Activated CD8-positive, alpha-beta memory T cell treated with anti-CD3 and anti-CD28 coated beads for 1 hour (primary cell): ENCODE data around the gene IGF2BP1.
"Not testable (repeated sequence)": the region's sequence is repeated elsewhere in the genome, so short reads cannot be mapped to it uniquely, and the experiment has no call there.

Source experiments
- DNase-seq, 2 donors: peaks; one replicate each; pipeline ENCODE4 v3.0.0-alpha.2; 2020; ENCODE audit warnings: low read depth in 1 of 2; ENCODE audit errors: extremely low read depth in 1 of 2

The IGF2BP1 gene

DNA sequence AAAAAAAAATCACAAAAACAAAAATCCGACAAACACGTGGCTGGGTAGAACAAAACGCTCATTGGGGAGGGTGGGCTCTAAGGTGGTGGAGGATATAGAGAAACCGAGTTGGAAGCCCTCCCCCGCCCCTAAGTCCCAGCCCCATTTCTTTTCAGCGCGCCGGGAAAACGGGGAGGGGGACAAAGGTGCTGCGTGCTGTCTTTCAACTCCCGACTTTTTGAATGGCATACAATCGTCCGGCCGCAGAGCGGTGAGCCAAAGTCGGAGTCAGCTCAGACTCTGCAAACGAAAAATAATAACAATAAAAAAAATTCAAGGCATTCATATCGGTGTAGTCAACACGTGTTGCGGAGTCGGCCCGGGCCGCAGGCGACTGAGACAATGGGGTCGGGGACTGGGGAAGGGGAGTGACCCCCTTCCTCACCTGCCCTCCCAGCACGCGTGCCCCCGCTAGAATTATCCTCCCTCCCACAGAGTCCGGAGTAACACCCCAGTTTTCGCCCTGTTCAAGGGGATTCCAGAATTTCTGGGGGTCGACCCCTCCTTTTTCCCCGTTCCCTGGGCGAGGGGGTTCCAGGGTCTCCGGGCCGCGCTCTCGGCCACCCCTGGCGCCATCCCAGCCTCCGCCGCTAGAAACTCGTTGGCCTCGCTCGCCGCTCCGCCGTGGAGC lies 1.7 kb upstream of the IGF2BP1 start:
- DNase-seq, result no peak

DNA sequence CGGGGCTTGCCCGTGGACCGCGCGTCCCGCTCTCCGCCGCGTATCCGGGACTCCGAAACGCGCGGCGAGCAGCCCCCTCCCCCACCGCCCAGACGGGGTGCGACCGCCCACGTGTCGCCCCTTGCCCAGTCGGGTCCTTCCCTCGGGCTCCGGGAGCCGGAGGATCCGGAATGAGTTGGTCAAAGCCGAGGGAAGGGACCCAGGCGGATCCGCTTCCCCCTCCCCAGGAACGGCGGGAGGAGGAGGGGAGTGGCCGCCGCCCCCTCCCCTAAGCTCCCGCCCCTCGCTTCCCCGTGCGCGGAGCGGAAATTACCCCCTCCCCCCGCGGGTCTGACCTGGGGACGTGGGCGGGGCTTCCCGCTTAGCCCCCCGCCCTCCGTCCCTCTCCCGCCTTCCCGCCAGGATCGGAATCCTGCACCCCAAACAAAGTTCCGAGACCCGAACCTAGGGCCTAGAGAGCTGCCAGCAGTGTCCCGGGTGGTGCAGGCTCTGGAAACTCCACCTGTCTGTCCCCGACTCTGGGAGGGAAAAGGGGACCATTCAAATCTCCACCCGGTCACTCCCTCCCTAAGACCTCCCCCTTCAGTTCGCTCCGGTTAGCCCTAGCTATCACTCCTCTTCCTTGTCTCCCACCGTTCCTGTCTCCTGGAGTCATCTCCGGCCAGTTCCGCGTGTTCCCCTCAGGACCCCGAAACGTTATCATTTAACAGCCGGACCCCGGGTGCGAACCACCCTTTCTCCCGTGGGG lies 1.0 kb upstream of the IGF2BP1 start:
- no peak for DNase-seq

DNA sequence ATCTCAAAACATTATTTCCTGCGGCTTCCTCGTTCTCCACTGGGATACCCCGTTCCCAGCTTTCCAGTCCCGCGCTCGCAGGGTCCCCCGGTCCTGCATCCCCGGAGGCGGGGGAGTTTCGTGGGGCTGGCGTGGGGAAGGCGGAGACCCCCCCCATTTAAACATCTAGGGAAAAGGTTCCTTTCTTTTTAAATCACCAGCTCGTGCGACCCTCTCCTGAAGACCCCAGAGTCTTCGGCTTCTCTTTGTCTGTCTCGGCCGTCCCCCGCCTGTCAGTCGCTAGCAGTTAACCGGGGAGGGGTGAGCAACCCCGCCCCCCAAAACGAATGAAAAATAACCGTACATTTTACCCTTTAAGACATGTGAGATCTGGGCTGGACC lies 473 bp upstream of the IGF2BP1 start:
- DNase-seq, result no peak

DNA sequence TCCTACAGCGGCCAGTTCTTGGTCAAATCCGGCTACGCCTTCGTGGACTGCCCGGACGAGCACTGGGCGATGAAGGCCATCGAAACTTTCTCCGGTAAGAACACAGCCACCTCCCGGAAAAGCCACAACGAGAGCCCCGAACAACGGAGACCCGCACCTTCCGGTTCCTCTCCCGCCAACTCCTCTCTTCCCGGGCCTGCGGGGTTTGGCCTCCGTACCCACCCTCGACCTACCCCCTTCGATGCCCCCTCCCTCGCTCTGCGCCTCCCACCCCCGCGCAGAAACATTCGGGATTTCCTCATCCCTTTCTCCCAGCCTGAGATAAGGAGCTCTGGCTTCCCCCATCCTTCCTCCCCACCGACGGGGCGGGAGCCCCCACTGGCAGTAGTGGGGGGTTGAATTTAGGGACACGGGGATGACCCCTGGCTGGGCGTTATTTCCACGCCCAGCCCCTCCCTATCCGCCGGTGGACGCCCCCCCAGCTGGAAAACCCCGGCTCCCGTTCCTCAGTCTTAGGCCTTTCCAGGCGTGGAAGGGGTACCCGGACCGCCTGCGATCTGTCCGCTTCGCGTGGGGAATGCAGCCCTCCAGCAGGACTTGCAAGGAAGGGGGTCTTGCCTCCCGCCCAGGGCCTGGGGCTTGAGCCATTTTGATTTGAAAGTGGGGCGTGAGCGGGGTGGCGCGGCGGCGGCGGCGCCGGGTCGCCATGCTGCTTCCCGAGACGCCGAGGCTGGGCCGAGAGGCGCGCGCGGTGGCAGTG lies 822 bp downstream of the IGF2BP1 start:
- no peak for DNase-seq

DNA sequence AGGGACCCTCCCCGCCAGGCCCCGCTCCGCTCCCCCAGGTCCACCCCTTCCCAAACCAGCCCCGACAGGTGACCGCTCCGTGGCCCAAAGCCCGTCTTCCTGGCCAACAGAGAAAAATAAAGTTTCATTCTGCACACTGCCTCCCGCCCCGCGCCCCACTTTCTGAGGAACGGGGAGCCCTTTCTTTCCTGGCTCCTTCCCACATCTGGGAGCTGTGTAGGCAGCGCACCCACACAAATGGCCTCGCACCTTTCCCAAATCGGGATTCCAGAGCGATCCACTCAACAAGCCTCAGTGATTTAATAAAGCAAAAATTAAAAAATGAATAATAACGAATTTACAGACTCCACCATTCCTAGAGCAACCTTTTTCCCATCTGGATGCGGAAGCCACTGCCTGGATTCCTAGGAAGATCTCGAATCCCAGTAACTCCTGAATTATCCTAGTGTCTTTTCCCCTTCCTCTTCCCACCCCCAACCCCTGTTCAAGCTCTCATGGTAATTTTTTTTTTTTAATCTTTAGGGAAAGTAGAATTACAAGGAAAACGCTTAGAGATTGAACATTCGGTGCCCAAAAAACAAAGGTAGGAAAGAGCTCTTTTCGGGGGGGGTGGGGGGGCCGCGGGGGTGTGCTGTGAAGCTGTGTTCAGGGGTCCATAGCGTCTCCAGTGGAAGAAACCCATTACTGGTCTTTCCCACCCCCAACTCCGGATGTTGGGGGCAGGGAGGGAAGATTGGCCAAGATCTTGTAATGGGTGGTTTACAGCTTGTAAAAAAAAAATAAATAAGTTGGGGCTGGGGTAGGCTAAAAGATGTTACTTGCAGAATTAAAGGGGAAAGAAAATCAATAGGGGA lies 1.6 kb downstream of the IGF2BP1 start:
- no peak for DNase-seq

DNA sequence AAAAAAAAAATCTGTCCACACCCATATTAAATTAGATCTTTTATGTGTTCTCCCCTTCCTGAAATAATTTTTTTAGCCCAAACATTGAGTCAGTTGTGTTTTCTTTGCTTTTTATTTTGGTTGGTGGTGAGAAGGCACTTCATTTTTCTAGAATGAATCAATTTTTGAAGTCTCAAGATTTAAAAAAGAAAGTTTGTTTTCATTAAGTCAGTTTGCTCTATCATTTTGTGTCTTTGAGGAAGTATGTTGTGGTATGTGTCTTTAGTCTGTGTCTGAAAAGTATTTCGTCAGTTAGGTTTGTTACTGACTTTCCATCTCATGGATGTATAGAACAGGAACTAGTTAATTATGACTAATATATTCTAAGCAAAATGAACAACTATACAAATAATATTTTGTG lies 3.8 kb downstream of the IGF2BP1 start:
- no peak for DNase-seq

DNA sequence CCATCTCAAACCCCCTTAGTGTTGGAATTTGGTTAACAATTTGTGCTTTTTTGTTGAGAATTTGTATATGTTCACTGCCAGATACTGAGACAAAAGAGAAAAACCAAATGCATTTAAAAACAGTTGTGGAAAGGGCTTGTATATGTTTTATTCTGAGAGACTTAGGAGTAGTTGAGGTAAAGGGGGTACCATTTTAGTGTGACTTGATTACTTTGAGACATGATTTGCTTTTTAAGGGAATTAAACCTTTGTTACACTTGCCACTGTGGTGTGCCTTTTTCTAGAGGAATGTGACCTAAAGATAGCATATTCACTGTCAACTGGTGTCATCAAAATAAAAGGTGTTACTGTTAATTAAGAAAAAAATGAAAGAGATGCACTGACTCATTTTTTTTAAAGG lies 4.5 kb downstream of the IGF2BP1 start:
- DNase-seq, result no peak

DNA sequence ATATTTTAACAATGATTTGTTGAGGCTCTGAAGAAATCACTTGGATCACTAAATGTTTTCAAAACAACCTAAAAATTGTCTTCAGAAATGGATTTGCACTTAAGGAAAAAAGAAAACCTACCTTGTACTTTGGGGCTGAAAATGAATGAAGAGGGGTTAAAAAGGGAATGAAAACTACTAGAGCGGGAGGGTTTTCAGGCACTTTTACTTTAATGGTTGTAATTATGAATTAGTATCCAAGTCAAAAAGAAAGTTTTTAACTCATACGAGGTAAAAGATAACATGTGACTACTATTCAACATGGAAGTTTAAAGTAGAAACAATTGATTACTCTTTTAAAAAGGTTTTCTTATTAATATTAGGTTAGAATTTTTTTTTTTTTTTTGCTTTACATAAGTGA lies 5.1 kb downstream of the IGF2BP1 start:
- DNase-seq, result no peak

DNA sequence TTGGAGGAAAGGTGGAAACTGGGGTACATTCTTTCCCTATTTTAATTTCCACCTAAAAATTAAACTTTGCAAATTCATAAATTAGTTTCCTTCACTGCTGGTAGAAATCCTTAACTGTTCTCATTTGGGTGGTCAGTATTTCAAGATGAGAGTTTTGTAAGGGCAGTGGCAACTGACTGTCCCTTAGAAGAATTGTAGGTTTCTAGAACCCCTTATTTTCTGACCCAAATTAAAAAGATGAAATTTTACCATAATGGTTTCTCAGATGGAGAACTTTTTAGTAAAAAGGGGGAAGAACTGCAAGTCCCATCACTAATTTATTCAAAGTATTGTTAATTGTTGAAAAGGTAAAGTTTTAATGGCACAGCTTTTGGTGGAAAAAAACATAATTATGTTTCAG lies 5.6 kb downstream of the IGF2BP1 start:
- no peak for DNase-seq

DNA sequence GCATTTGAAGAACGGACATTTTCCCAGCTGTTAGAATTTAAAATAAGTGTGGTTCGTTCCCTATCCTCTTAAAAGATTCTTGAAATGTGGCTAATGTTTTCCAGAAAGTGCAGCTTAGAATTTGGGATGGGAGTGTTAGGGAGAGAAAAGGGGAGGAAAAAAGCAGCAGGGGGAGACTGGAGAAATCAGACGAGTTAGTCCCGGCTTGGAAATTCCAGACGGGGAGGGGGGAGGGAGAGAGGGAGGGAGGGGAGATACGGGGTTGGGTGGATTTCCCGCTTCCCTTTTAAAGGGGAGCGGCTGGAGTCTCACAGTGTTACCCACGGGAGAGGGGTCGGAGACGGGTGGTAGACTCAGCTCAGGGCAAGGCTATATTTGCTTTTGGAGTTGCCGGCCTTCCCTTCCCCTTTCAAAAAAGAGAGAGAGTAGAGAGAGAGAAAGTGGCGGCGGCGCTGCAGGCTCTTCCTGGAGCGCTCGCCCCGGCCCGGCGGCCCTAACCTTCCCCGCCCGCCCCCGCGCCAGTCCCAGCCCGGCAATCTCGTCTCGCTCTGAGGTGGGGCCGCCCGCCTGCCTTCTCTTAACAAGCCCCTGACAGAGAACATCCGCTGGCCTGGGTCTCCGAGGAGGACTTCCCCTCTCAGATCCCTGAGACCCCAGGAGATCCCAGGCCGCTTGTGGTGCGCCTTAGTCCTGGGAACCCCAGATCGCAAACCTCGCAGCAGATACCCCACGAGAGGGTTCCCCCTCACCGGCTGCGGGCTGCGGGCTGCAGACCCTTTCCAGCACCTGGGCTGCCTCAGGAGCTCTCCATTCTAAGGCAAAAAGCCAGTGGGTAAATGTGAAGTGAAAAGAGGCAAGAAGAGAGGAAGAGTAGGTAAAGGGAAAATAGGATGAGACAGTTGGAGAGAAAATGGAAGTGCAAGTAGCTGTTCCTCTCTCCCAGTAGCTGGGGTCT lies 6.6 kb downstream of the IGF2BP1 start:
- no peak for DNase-seq

DNA sequence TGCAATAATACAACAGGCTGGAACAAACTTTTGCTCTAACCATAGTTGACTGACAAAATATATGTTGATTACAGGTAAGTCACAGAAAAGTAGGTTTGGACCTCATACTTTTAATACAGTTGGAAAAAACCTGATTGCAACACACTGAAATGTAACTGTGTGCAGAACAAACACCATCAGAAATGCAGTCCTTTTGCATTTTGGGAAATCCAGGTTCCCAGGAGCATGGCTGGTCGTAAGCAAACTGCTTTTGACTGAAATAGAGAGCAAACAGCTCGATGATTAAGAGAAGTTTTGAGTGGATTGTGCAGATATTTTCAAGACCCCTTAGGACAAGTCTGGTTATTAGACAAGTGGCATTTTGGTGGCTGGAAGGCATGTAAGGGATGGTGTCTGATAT lies 8.0 kb downstream of the IGF2BP1 start:
- DNase-seq, result no peak

DNA sequence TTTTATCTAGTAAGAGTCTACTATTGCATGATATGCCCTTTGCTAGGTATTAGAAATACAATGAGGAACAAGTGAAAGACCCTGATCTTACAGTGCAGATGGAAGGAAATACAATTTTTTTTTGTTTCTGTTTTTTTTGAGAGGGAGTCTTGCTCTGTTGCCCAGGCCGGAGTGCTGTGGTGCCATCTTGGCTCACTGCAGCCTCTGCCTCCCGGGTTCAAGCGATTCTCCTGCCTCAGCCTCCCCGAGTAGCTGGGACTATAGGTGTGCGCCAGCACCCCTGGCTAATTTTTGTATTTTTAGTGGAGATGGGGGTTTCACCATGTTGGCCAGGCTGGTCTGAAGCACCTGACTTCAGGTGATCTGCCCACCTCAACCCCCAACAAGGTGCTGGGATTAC lies 11.7 kb downstream of the IGF2BP1 start:
- DNase-seq, result not testable (repeated sequence)

DNA sequence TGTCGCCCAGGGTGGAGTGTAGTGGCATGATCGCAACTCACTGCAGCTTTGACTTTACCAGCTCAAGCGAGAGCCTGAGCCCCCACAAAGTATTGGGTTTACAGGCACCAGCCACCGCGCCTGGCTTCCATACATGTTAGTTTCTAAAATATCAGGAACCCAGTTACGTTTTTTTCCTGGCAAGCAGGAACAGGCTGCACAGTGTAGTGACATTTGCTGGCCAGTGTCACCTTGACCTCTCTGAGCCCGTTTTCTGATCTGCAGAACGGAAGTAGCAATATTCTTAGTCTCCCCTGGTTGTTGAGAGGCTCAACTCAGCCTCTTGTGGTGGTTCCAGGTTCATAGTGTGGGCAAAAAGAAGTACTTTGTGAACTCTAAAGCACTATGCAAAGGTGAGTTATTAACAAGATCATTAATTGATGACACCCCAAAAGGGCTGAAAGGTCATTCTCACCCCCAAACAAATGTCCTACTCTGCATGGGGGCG lies 15.6 kb downstream of the IGF2BP1 start:
- no peak for DNase-seq

DNA sequence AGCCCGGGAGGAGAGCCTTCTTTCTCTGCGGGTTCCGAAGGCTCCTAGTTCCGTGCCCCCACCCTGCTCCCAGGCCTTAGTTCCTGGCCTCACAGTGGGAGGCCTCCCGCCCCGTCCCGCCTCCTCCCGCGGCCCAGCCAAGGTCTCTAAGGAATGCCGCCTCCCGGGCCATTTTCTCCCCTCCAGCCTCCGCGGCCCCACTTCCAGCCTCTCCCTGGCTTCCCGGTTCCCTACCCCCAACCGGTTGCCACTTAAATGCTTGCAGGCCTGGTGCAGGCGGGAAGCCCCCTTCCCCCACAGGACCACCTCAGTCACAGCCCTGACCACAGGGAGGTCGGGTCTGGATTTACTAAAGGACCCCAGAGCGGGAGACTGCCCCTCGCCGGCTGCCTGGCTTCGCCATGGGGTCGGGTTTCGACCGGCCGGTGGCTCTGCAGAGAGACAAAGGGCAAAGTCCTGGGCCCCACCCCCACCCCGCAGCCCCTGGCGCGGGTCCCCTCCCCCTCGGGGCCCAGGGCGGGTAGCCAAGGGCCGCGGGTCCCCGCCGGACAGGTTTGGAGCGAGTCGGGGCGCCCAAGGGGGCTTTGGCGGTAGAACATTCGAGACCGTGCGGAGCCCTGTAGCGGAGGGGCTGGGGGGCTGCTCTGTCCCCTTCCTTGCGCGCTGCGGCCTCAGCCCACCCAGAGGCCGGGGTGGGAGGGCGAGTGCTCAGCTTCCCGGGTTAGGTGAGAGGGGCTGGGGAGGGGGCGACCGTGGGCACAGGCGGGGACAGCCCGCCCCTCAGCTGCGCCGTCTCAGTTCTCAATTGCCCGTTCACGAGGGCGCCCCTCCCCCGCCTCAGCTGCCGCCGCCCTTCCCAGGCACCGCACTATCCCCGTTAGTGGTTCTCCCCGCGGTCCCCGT lies 16.4 kb downstream of the IGF2BP1 start:
- no peak for DNase-seq

DNA sequence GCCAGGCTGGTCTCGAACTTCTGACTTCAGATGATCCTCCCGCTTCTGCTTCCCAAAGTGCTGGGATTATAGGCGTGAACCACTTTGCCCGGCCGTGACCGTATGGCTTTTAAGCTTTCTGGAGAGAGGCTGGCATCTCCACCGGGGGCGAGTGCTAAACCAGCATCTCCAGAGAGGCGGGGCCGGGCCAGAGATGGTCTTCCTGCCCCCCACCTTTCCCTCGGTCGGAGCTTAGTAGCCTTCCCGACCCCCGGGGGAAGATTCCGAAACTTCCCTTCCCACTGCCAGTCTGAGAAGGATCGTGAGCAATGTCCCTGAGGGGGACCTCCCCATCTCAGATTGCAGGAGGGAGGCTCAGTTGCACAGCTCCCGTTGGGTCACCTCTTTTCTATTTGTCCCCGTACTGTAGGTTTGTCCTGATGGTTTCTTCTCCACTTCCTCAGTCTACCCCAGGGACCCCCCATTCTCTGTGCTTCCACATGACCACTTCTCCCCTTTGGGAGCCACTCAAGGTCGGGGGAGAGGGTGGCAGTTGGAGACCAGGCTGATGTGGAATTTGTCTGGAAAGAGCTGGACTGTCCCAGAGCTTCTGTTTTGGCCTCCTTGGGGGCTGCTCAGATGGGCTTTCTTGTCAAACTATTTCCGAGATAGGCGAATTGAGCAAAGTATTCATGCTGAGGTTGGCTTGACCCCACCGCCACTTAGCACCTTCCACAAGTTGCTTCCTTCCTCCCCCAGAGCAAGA lies 18.2 kb downstream of the IGF2BP1 start:
- no peak for DNase-seq

DNA sequence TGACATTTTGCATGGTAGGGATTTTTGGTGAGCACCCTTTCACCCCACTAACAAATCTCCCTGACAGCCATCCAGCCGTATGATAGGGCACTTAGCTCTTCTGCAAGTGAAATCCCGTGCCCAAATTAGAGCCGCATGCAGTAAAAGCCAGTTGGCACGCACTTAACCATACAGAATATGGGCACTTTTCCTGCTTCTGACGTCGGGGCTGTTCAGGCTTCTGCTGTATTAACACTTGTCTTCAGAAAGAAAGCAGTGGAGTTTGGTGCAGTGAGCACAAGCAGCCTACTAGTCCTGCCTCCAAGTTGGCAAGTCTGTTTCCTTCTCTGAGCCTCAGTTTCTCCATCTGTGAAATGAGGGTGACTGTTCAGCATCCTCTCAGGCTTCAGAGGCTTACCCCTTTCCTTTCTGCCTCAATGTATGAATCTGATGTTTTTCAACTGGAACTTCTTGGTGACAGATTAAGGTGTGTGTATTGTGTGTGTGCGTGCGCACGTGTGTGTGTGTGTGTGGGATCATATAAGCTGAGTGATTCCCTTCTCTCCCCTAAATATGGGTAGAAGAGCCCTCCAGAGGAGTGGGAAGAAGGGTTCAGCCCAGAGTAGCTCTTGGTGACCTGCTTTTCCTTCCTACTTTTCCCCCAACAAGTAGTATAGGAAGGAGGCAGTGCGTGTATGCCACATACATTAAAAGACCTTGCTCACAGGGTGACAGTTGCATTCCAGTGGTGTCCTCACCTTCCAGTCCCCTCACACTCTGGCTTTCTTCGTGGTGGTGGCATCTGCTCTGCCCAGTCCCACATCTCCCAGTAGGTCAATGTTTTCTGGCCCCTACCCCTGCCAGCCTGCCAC lies 19.0 kb downstream of the IGF2BP1 start:
- no peak for DNase-seq

DNA sequence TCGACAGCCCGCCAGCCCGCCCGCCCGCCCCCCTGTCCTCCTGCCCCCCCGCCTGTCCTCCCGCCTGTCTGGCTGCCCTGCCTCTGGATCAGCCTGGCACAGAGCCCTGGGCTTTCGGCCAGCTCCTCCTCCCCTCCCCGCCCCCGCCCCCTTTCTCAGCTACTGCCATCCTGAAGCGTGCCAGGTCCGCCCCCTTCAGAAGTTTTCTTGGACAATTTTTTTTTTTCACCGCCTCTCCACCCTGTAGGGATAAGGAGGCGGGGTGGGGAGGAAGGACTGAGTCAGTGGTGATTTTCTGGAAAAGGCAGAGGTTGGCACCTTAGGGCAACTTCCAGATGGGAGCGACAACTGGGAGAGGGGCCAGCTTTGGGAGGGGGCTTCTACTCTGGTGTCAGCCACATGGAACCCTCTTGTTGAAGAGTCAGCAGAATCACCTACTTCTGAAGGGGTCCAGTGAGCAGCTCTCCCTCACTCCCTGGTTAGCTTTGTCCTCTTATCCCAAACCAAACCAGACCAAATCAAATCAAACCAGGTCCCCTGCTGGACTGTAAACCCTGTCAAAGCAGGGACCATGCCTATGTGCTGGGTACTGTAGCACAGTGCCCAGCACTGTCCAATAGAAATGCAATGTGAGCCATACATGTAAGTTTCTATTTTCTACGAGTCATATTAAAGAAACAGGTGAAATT lies 19.7 kb downstream of the IGF2BP1 start:
- no peak for DNase-seq
